ENCODE data around the gene IPPK.

The IPPK gene

GRCh38 chr9:92686954-92687353 lies 17.0 kb upstream of the IPPK start:
- DNase-seq = no peak

DNA sequence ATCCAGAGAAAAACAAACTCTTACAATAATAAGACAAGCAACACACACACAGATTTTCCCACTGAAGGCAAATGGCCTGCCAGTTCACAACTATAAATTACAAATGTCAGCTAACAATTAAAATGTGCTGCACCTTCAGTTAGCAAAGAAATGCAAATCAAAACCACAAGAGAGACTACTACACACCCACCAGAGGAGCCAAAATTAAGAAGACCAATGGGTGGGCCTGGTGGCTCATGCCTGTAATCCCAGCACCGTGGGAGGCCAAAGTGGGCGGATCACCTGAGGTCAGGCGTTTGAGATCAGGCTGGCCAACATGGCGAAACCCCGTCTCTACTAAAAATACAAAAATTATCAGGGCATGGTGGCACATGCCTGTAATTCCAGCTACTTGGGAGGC lies 15.1 kb upstream of the IPPK start:
- no peak for DNase-seq

GRCh38 chr9:92682269-92682668 lies 12.3 kb upstream of the IPPK start:
- DNase-seq = no peak

- no peak for DNase-seq
Observed at GRCh38 chr9:92680166-92681119, 10.5 kb upstream of the IPPK start.

GRCh38 chr9:92679413-92680165 lies 9.7 kb upstream of the IPPK start:
- no peak for DNase-seq

- DNase-seq = no peak
Observed at GRCh38 chr9:92671323-92671722, 1.4 kb upstream of the IPPK start.

DNA sequence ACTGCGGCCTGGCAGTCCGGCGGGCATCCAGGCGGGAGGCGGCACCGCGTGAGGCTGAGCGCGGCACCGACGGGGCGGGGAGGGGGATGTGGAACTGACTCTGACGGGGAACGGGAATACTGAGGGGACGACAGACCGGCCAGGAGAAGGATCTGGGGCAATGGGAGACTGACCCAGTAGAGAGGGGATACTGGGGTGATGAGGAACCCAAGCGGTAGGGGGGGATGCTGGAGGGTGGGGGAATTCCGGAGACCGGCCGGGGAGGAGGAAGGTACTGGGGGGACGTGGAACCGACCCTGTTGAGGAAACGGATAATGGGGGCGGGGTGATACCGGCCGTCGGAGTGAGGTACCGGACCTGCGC lies 423 bp downstream of the IPPK start:
- DNase-seq = no peak

GRCh38 chr9:92668746-92669526 lies 995 bp downstream of the IPPK start:
- no peak for DNase-seq

GRCh38 chr9:92666912-92667532 lies 2.9 kb downstream of the IPPK start:
- DNase-seq = no peak

DNA sequence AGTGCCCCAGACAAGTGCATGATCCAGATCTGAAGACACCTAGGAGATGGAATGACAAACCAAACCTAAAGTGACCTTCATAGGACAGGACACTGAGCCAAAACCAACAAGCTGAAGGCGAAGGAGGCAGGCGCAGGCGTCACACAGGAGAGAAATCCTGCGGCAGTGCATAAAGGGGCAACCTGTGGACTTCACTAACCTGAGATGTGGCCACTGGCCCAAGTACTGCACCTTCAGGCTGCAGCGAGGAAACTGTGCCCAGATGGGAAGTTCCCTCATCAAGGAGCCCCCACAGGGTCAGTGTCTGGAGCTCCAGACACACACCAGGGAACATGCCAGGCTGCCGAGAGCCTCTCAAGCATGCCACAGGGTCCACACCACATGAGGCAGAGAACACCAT lies 3.7 kb downstream of the IPPK start:
- no peak for DNase-seq

DNA sequence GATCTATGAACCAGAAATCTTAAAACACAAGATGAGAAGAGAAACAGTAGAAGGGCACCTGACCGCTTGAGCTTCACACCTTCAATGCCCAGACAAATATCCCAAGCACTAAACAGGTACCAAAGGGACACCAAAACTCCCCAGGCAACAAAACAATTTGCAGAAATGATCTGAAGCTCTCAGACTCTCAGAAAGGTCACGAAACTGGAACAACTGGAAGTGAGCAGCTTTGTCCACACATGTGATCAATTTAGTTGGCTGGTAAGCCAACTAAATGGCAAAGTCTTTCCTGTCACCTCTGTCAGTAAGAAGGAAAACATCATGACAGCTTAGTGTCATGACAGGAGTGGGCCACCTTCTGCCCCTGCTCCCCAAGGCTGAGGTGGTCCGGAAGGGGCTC lies 4.1 kb downstream of the IPPK start:
- no peak for DNase-seq

GRCh38 chr9:92664394-92665152 lies 5.4 kb downstream of the IPPK start:
- DNase-seq = no peak

GRCh38 chr9:92663951-92664350 lies 6.0 kb downstream of the IPPK start:
- DNase-seq = no peak

GRCh38 chr9:92663126-92663525 lies 6.8 kb downstream of the IPPK start:
- DNase-seq = no peak

GRCh38 chr9:92661743-92662142 lies 8.2 kb downstream of the IPPK start:
- no peak for DNase-seq

DNA sequence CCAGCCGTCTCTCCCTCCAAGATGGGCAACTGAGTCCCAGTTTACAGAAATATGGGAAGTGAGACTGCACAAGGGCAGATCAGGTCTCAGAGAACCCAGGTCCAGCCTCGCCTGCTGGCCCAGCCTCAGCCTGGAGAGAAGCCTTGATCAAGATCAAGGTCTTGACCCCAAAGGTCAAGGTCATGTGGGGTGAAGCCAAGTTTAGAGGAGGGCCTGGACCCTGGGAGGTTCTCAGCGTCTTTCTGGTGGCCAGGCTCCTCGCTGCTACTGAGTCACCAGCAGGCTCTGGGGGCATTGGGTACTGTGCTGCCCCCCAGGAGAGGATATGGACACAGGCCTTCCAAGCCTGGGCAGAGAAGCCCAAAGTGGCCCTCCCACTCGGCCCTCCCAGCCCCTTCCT lies 8.8 kb downstream of the IPPK start:
- no peak for DNase-seq

GRCh38 chr9:92660266-92660665 lies 9.7 kb downstream of the IPPK start:
- no peak for DNase-seq

DNA sequence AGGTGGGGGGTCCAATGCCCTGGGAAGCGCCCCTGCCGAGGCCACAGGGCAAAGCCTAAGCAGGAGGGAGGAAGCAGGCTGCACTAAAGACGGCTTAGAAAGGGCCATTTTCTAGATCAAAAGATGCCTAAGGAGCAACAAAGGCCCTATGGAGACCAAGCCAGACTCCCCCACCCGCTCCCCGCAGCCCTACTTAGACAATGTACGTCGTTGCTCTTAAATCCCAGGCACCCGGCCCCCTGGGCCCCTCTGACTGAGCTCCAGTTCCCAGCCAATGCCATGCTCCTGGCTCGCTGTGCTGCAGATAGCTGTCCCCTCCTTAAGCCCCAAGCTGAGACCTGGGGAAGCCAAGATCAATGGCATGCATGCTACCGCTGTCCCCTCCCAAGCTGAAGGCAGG lies 10.3 kb downstream of the IPPK start:
- no peak for DNase-seq

DNA sequence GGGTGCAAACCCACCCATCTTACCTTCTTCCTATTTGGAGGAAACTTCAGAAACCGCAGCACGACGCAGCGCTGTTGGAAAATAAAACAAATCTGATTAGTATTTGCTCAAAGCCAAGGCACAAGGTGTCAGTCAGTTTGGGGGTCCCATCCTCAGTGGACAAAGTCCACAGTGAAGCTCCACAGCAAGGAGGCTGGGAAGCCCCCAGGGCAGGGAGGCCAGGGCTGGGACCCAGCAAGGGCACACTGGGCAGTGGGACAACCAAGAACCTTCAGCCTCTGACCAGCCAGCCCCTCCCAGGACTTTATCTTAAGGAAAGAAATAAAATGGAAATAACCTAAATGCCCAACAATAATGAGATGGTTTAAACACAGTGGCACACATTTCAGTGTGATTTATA lies 11.3 kb downstream of the IPPK start:
- DNase-seq = no peak

DNA sequence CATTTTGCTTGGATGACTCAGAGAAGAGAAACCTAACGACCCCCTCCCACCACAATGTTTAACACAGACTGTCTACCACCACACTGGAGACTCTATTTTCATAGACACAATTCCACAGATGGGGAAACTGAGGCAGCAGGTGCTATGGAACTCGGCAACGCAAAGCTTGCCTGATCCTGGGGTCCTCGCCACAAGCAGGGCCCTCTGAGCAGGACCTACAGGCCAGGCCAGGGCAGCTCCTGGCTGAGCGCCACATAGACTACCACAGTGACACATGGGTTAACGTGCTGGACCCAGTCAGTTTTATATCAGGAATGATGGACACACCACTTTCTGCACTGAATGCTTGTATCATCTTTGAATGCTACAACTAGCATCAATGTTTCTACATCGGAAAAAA lies 11.8 kb downstream of the IPPK start:
- DNase-seq = no peak

- no peak for DNase-seq
Observed at GRCh38 chr9:92657296-92658094, 12.4 kb downstream of the IPPK start.
